ENCODE results near the gene CLK3. TPM values are rescaled to one million over a fixed set of nuclear protein-coding genes. Genes with fewer than 3 reads are reported as not detected.

Gene CLK3
- total RNA-seq, 4 donors from 2014 or later, result 96.7 to 230 (median 117) TPM

GRCh38 chr15:74632601-74633000 is 17.0 kb downstream of the CLK3 start:
- DNase-seq (ENCODE audit: low spot score in 2 of 2), result no peak
- 87 to 89% methylated on average over 9 of the region's 9 CpGs for WGBS, 2 donors
- TF ChIP-seq POLR2A (IDR thresholded peaks at IDR 0.05) (no peak), CTCF (IDR thresholded peaks at IDR 0.05) (no peak)
- intact Hi-C loops (cut with DNase I; ENCODE audit: low total_unique reads), result loop anchor here (5.0 kb wide), 2 partner anchors 260 to 315 kb away; no protein-coding TSS in a partner anchor
- H3K4me3 ChIP-seq (ENCODE audit: low read depth, poor library complexity, severe bottlenecking), result no peak overlapping the region

- TF ChIP-seq POLR2A (IDR thresholded peaks at IDR 0.05) (no peak), CTCF (IDR thresholded peaks at IDR 0.05) (no peak)
- intact Hi-C loops (cut with DNase I; ENCODE audit: low total_unique reads), result loop anchor here (5.0 kb wide), 2 partner anchors 261 to 314 kb away; no protein-coding TSS in a partner anchor
- DNase-seq (ENCODE audit: low spot score in 2 of 2), result no peak
- H3K4me3 ChIP-seq (ENCODE audit: low read depth, poor library complexity, severe bottlenecking), result no peak overlapping the region
- WGBS, 2 donors, result 74 to 82% methylated on average over 2 of the region's 2 CpGs
These were observed 18.1 kb downstream of the CLK3 start for GRCh38 chr15:74633781-74634180.

- no peak overlapping the region for H3K4me3 ChIP-seq (ENCODE audit: low read depth, poor library complexity, severe bottlenecking)
- DNase-seq (ENCODE audit: low spot score in 2 of 2), result peak in 1 of 2 donors; percentile 44
- TF ChIP-seq POLR2A (IDR thresholded peaks at IDR 0.05), result no peak
- peak in 1 of 3 donors; percentile 92 for TF ChIP-seq CTCF (IDR thresholded peaks at IDR 0.05)
- 20 to 21% methylated on average over 5 of the region's 5 CpGs for WGBS, 2 donors
- intact Hi-C loops (cut with DNase I; ENCODE audit: low total_unique reads), result loop anchor here (5.0 kb wide), 1 partner anchor 132 kb away; no protein-coding TSS in a partner anchor
These were observed 19.6 kb downstream of the CLK3 start for GRCh38 chr15:74635228-74635627.

GRCh38 chr15:74636984-74637383 is 21.3 kb downstream of the CLK3 start:
- WGBS, 2 donors, result 76 to 79% methylated on average over 1 of the region's 1 CpG
- intact Hi-C loops (cut with DNase I; ENCODE audit: low total_unique reads), result loop anchor here (5.0 kb wide), 1 partner anchor 130 kb away; no protein-coding TSS in a partner anchor
- TF ChIP-seq POLR2A (IDR thresholded peaks at IDR 0.05) (no peak), CTCF (IDR thresholded peaks at IDR 0.05) (no peak)
- no peak overlapping the region for H3K4me3 ChIP-seq (ENCODE audit: low read depth, poor library complexity, severe bottlenecking)
- no peak for DNase-seq (ENCODE audit: low spot score in 2 of 2)

GRCh38 chr15:74641151-74641550 is 25.5 kb downstream of the CLK3 start:
- TF ChIP-seq CTCF (IDR thresholded peaks at IDR 0.05) (no peak), POLR2A (IDR thresholded peaks at IDR 0.05) (no peak)
- no peak for DNase-seq (ENCODE audit: low spot score in 2 of 2)
- no peak overlapping the region for H3K4me3 ChIP-seq (ENCODE audit: low read depth, poor library complexity, severe bottlenecking)
- 55 to 70% methylated on average over 1 of the region's 1 CpG for WGBS, 2 donors
- intact Hi-C loops (cut with DNase I; ENCODE audit: low total_unique reads), result no loop called here

GRCh38 chr15:74642348-74642733 is 26.7 kb downstream of the CLK3 start:
- DNase-seq (ENCODE audit: low spot score in 2 of 2), result peak in 1 of 2 donors; percentile 54
- WGBS, 2 donors, result 47 to 70% methylated on average over 4 of the region's 4 CpGs
- intact Hi-C loops (cut with DNase I; ENCODE audit: low total_unique reads), result no loop called here
- TF ChIP-seq POLR2A (IDR thresholded peaks at IDR 0.05) (no peak), CTCF (IDR thresholded peaks at IDR 0.05) (no peak)
- no peak overlapping the region for H3K4me3 ChIP-seq (ENCODE audit: low read depth, poor library complexity, severe bottlenecking)
